T-cell (primary cell): ENCODE measurements around the gene SLCO2A1. TPM values are rescaled to one million over a fixed set of nuclear protein-coding genes. Genes with fewer than 3 reads are reported as not detected.
A peak's percentile ranks its signal among the peaks of the same experiment; 100 is the strongest.

ENCODE experiments used
- ATAC-seq, 4 experiments: fragments of 200-7000 bp in 3 of 4; fragments of 150-1000 bp in 1 of 4; cut with Tn5 transposase; replicated peaks in 1 of 4; 1 replicate in 3 of 4; 2 replicates in 1 of 4; pipeline ENCODE4 v1.10.0; 2021; ENCODE audit warnings: moderate library complexity in 3 of 4, mild to moderate bottlenecking in 2 of 4, moderate number of reproducible peaks in 1 of 4
- CTCF ChIA-PET, 2 donors: fragments of 300-600 bp; sonication (Branson Sonifier 250); formaldehyde crosslinking; loops; one replicate each; lab custom pipeline; 2022; ENCODE audit warnings: antibody characterized with exemption in 2 of 2; lab: Charles Lee
- POLR2A ChIA-PET, 2 donors: fragments of 300-600 bp; sonication (Branson Sonifier 250); formaldehyde crosslinking; loops; one replicate each; lab custom pipeline; 2022; ENCODE audit warnings: antibody characterized with exemption in 2 of 2; lab: Charles Lee
- DNase-seq, 35 experiments: peaks; one replicate each; pipeline versions ENCODE4 v3.0.0 to v3.0.0-alpha.2; 2013 to 2023
- H3K27ac ChIP-seq: one replicate; pipeline ENCODE4 v1.5.1; 2013; ENCODE audit warnings: low read length
- H3K27me3 ChIP-seq, 2 experiments: replicated peaks in 1 of 2; 1 replicate in 1 of 2; 2 replicates in 1 of 2; pipeline versions ENCODE4 v1.6.1 to v1.7.0; 2013; ENCODE audit warnings: low read length in 1 of 2, mixed read lengths in 1 of 2; ENCODE audit not compliant: control insufficient read depth in 2 of 2, insufficient read depth in 2 of 2; ENCODE audit errors: extremely low read depth in 1 of 2
- H3K36me3 ChIP-seq, 2 donors: 1 replicate in 1 of 2; 2 replicates in 1 of 2; pipeline versions ENCODE4 v1.6.1 to v1.7.0; 2013; ENCODE audit warnings: low read length in 1 of 2; ENCODE audit not compliant: control insufficient read depth in 2 of 2, insufficient read depth in 1 of 2; ENCODE audit errors: extremely low read depth in 1 of 2
- H3K4me1 ChIP-seq, 2 experiments: 1 replicate in 1 of 2; 2 replicates in 1 of 2; pipeline versions ENCODE4 v1.6.1 to v1.7.0; 2013; ENCODE audit warnings: low read length in 2 of 2, mixed read lengths in 1 of 2; ENCODE audit not compliant: insufficient read depth in 2 of 2, control insufficient read depth in 1 of 2; ENCODE audit errors: extremely low read depth in 1 of 2
- H3K4me3 ChIP-seq, 2 donors: 1 replicate in 1 of 2; 2 replicates in 1 of 2; pipeline versions ENCODE4 v1.5.1 to v1.7.0; 2013; ENCODE audit warnings: mild to moderate bottlenecking in 2 of 2, low read length in 1 of 2, moderate library complexity in 1 of 2; ENCODE audit not compliant: control insufficient read depth in 1 of 2; ENCODE audit errors: extremely low read depth in 1 of 2
- H3K9me3 ChIP-seq: 2 replicates; pipeline ENCODE4 v1.7.0; 2013
- H3K27ac Mint-ChIP-seq, 2 donors: one replicate each; pipeline ENCODE4 v1.8.0; 2020 to 2021; ENCODE audit warnings: mild to moderate bottlenecking in 2 of 2, mixed read lengths in 2 of 2
- H3K27me3 Mint-ChIP-seq, 2 donors: one replicate each; pipeline ENCODE4 v1.8.0; 2021 to 2022; ENCODE audit warnings: mixed read lengths in 2 of 2
- H3K36me3 Mint-ChIP-seq: one replicate; pipeline ENCODE4 v1.8.0; 2021; ENCODE audit warnings: mixed read lengths
- H3K4me1 Mint-ChIP-seq, 3 donors: one replicate each; pipeline ENCODE4 v1.8.0; 2020 to 2022; ENCODE audit warnings: mixed read lengths in 3 of 3, mild to moderate bottlenecking in 1 of 3
- H3K4me3 Mint-ChIP-seq, 3 donors: one replicate each; pipeline ENCODE4 v1.8.0; 2020 to 2022; ENCODE audit warnings: mild to moderate bottlenecking in 3 of 3, mixed read lengths in 3 of 3, moderate library complexity in 3 of 3
- H3K9me3 Mint-ChIP-seq, 3 donors: one replicate each; pipeline ENCODE4 v1.8.0; 2020 to 2022; ENCODE audit warnings: mixed read lengths in 3 of 3
- WGBS: methylation state at CpG from one replicate; pipeline ENCODE4 v1.1.5; 2013; ENCODE audit warnings: missing lambda C conversion rate; ENCODE audit not compliant: insufficient coverage; 5-methylcytosine and 5-hydroxymethylcytosine counted together
- total RNA-seq, 35 experiments: library from RNA in 6 of 35; stranded (reverse) in 6 of 35; fragments of 120-200 nt in 1 of 35; gene quantifications; one replicate each; pipeline versions ENCODE4 v1.2.1 to v1.2.4 and lab custom pipeline; 2013 to 2026

SLCO2A1 gene
- total RNA-seq, 5 donors from 2014 or later (not counting 1 experiment from before 2014, with no cell fraction given): 0.18 to 0.39 (median 0.25) TPM; not detected in 2

GRCh38 chr3:133987948-133988484 is 41.7 kb downstream of the SLCO2A1 start:
- no peaks in the 10 kb centered on the region for H3K4me1 ChIP-seq
- H3K27ac ChIP-seq: no peak overlapping the region
- no CpG with 5 or more reads among the region's 2 CpGs for WGBS
- H3K27me3 ChIP-seq: peaks cover 0 to 15% of the 10 kb centered on the region in 2 experiments
- ChIA-PET CTCF (no interaction called here), POLR2A (no interaction called here)
- no peak overlapping the region for H3K4me3 Mint-ChIP-seq
- H3K4me3 ChIP-seq: no peak overlapping the region
- H3K27ac Mint-ChIP-seq: no peak overlapping the region
- H3K36me3 ChIP-seq: no peaks in the 10 kb centered on the region
- peaks cover 7 to 10% of the 10 kb centered on the region in 2 donors for H3K27me3 Mint-ChIP-seq
- H3K36me3 Mint-ChIP-seq: no peaks in the 10 kb centered on the region
- H3K9me3 ChIP-seq: no peaks in the 10 kb centered on the region
- DNase-seq (no peak), ATAC-seq (no peak)
- H3K9me3 Mint-ChIP-seq: no peaks in the 10 kb centered on the region
- peaks cover 0 to 12% (median 0%) of the 10 kb centered on the region in 3 donors for H3K4me1 Mint-ChIP-seq

GRCh38 chr3:133987136-133987535 is 42.6 kb downstream of the SLCO2A1 start:
- no peak overlapping the region for H3K4me3 Mint-ChIP-seq
- peaks cover 7 to 10% of the 10 kb centered on the region in 2 donors for H3K27me3 Mint-ChIP-seq
- 27% methylated on average over 3 of the region's 8 CpGs for WGBS
- H3K36me3 Mint-ChIP-seq: no peaks in the 10 kb centered on the region
- H3K9me3 Mint-ChIP-seq: no peaks in the 10 kb centered on the region
- H3K27ac Mint-ChIP-seq: no peak overlapping the region
- Histone ChIP-seq H3K27ac (no peak overlapping the region), H3K4me1 (no peaks in the 10 kb centered on the region), H3K9me3 (no peaks in the 10 kb centered on the region), H3K36me3 (no peaks in the 10 kb centered on the region), H3K27me3 (peaks cover 0 to 15% of the 10 kb centered on the region in 2 experiments), H3K4me3 (no peak overlapping the region)
- ChIA-PET CTCF (no interaction called here), POLR2A (no interaction called here)
- peaks cover 0 to 12% (median 0%) of the 10 kb centered on the region in 3 donors for H3K4me1 Mint-ChIP-seq
- no peak for ATAC-seq
- no peak for DNase-seq

- POLR2A ChIA-PET: no interaction called here
- DNase-seq: no peak
- H3K4me3 Mint-ChIP-seq: no peak overlapping the region
Measured at GRCh38 chr3:133986311-133986710, 43.4 kb downstream of the SLCO2A1 start.

GRCh38 chr3:133984975-133985374 is 44.8 kb downstream of the SLCO2A1 start:
- H3K4me3 ChIP-seq: no peak overlapping the region
- no peak overlapping the region for H3K27ac Mint-ChIP-seq
- no peak overlapping the region for H3K27ac ChIP-seq
- CTCF ChIA-PET: no interaction called here
- peaks cover 0 to 12% (median 0%) of the 10 kb centered on the region in 3 donors for H3K4me1 Mint-ChIP-seq
- H3K9me3 Mint-ChIP-seq: no peaks in the 10 kb centered on the region
- no peaks in the 10 kb centered on the region for H3K36me3 ChIP-seq
- H3K9me3 ChIP-seq: no peaks in the 10 kb centered on the region
- no peaks in the 10 kb centered on the region for H3K4me1 ChIP-seq
- no peak for DNase-seq
- H3K27me3 ChIP-seq: peaks cover 0 to 11% of the 10 kb centered on the region in 2 experiments
- POLR2A ChIA-PET: no interaction called here
- no peak overlapping the region for H3K4me3 Mint-ChIP-seq
- H3K27me3 Mint-ChIP-seq: peaks cover 7 to 8% of the 10 kb centered on the region in 2 donors
- WGBS: 100% methylated on average over 2 of the region's 7 CpGs
- H3K36me3 Mint-ChIP-seq: no peaks in the 10 kb centered on the region
- no peak for ATAC-seq

More at GRCh38 chr3:133986311-133986710, 43.4 kb downstream of the SLCO2A1 start:
- Histone ChIP-seq H3K36me3 (no peaks in the 10 kb centered on the region), H3K27me3 (peaks cover 0 to 10% of the 10 kb centered on the region in 2 experiments), H3K27ac (no peak overlapping the region), H3K4me1 (no peaks in the 10 kb centered on the region), H3K9me3 (no peaks in the 10 kb centered on the region), H3K4me3 (no peak overlapping the region)
- Mint-ChIP-seq H3K27me3 (peaks cover 7 to 10% of the 10 kb centered on the region in 2 donors), H3K4me1 (peaks cover 0 to 12% (median 0%) of the 10 kb centered on the region in 3 donors), H3K27ac (no peak overlapping the region), H3K9me3 (no peaks in the 10 kb centered on the region), H3K36me3 (no peaks in the 10 kb centered on the region)
- no CpG with 5 or more reads among the region's 6 CpGs for WGBS
- no peak for ATAC-seq
- CTCF ChIA-PET: no interaction called here

GRCh38 chr3:133983576-133984560 is 45.9 kb downstream of the SLCO2A1 start:
- Histone ChIP-seq H3K27ac (no peak overlapping the region), H3K4me3 (no peak overlapping the region), H3K36me3 (no peaks in the 10 kb centered on the region), H3K27me3 (peaks cover 0 to 16% of the 10 kb centered on the region in 2 experiments), H3K9me3 (no peaks in the 10 kb centered on the region), H3K4me1 (no peaks in the 10 kb centered on the region)
- DNase-seq: no peak
- CTCF ChIA-PET: no interaction called here
- peak in 1 of 4 experiments; percentile 20 for ATAC-seq
- 71% methylated on average over 3 of the region's 9 CpGs for WGBS
- POLR2A ChIA-PET: no interaction called here
- Mint-ChIP-seq H3K4me3 (no peak overlapping the region), H3K27me3 (peaks cover 7% of the 10 kb centered on the region in 2 donors), H3K4me1 (peaks cover 0 to 12% (median 0%) of the 10 kb centered on the region in 3 donors), H3K9me3 (no peaks in the 10 kb centered on the region), H3K36me3 (no peaks in the 10 kb centered on the region), H3K27ac (no peak overlapping the region)

GRCh38 chr3:133983126-133983525 is 46.6 kb downstream of the SLCO2A1 start:
- Mint-ChIP-seq H3K4me1 (peaks cover 0 to 12% (median 0%) of the 10 kb centered on the region in 3 donors), H3K27ac (no peak overlapping the region), H3K4me3 (no peak overlapping the region), H3K9me3 (no peaks in the 10 kb centered on the region), H3K27me3 (peaks cover 2 to 7% of the 10 kb centered on the region in 2 donors), H3K36me3 (no peaks in the 10 kb centered on the region)
- ChIA-PET CTCF (no interaction called here), POLR2A (no interaction called here)
- peaks cover 0 to 17% of the 10 kb centered on the region in 2 experiments for H3K27me3 ChIP-seq
- ATAC-seq (no peak), DNase-seq (no peak)
- 71% methylated on average over 7 of the region's 7 CpGs for WGBS
- no peaks in the 10 kb centered on the region for H3K36me3 ChIP-seq
- H3K4me3 ChIP-seq: no peak overlapping the region
- H3K27ac ChIP-seq: no peak overlapping the region
- no peaks in the 10 kb centered on the region for H3K9me3 ChIP-seq
- H3K4me1 ChIP-seq: no peaks in the 10 kb centered on the region
